Vagina (tissue), 2 donors: Measurements from ENCODE around the gene RPUSD1.
"Not testable (repeated sequence)": the region's sequence is repeated elsewhere in the genome, so short reads cannot be mapped to it uniquely, and the experiment has no call there.

Experiments
- POLR2A ChIP-seq, 2 donors: fragments of 450-650 bp; IDR thresholded peaks; one replicate each; pipeline ENCODE4 v1.6.1; 2017; ENCODE audit warnings: antibody characterized with exemption in 2 of 2, mild to moderate bottlenecking in 2 of 2, moderate library complexity in 2 of 2
- TF ChIP-seq, protein P1 (sequence below), 3 experiments: fragments of 450-650 bp in 2 of 3; fragments of 200-600 bp in 1 of 3; sonication (generic) in 1 of 3; IDR thresholded peaks; one replicate each; pipeline ENCODE4 v1.5.1; 2017 to 2019; ENCODE audit warnings: antibody characterized with exemption in 3 of 3, mild to moderate bottlenecking in 2 of 3, moderate library complexity in 2 of 3

DNA sequence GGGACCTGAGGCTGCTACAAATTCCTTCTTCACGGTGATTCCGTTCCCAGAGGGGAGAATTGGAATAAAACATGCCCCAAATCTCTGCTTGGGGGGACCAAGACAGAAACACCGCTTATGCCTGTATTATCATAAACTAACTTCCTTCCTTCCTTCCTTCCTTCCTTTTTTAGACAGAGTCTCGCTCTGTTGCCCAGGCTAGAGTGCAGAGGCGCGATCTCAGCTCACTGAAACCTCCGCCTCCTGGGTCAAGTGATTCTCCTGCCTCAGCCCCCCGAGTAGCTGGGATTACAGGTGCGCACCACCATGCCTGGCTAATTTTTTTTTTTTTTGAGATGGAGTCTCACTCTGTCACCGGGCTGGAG, 31.8 kb upstream of the RPUSD1 start:
- TF ChIP-seq, protein P1, sequence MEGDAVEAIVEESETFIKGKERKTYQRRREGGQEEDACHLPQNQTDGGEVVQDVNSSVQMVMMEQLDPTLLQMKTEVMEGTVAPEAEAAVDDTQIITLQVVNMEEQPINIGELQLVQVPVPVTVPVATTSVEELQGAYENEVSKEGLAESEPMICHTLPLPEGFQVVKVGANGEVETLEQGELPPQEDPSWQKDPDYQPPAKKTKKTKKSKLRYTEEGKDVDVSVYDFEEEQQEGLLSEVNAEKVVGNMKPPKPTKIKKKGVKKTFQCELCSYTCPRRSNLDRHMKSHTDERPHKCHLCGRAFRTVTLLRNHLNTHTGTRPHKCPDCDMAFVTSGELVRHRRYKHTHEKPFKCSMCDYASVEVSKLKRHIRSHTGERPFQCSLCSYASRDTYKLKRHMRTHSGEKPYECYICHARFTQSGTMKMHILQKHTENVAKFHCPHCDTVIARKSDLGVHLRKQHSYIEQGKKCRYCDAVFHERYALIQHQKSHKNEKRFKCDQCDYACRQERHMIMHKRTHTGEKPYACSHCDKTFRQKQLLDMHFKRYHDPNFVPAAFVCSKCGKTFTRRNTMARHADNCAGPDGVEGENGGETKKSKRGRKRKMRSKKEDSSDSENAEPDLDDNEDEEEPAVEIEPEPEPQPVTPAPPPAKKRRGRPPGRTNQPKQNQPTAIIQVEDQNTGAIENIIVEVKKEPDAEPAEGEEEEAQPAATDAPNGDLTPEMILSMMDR (IDR thresholded peaks at IDR 0.05): not testable (repeated sequence)
- TF ChIP-seq POLR2A (IDR thresholded peaks at IDR 0.05): not testable (repeated sequence)
